ENCODE data around the gene WDR86.

- TF ChIP-seq ZFP3 (CRISPR knock-in tag; IDR thresholded peaks at IDR 0.05): no peak
- TF ChIP-seq OSR1 (CRISPR knock-in tag; IDR thresholded peaks at IDR 0.05): no peak
- TF ChIP-seq SNAI2 (CRISPR knock-in tag; IDR thresholded peaks at IDR 0.05): no peak
- TF ChIP-seq CSRNP3 (CRISPR knock-in tag; IDR thresholded peaks at IDR 0.05): no peak
- TF ChIP-seq PPARA (CRISPR knock-in tag; IDR thresholded peaks at IDR 0.05; ENCODE audit: borderline replicate concordance): no peak
- no peak for TF ChIP-seq PATZ1 (CRISPR knock-in tag; IDR thresholded peaks at IDR 0.05; ENCODE audit: borderline replicate concordance)
- no peak for TF ChIP-seq ZC3H10 (CRISPR knock-in tag; IDR thresholded peaks at IDR 0.05)
- TF ChIP-seq RARB (CRISPR knock-in tag; IDR thresholded peaks at IDR 0.05): no peak
- TF ChIP-seq CSDC2 (CRISPR knock-in tag; IDR thresholded peaks at IDR 0.05): no peak
- TF ChIP-seq ZNF565 (CRISPR knock-in tag; conservative IDR thresholded peaks at IDR 0.05; ENCODE audit: low read depth): no peak
- no peak for TF ChIP-seq BACH2 (CRISPR knock-in tag; IDR thresholded peaks at IDR 0.05; ENCODE audit: borderline replicate concordance)
- TF ChIP-seq CREB5 (CRISPR knock-in tag; IDR thresholded peaks at IDR 0.05; ENCODE audit: low read depth): no peak
- TF ChIP-seq TOX (CRISPR knock-in tag; IDR thresholded peaks at IDR 0.05; ENCODE audit: borderline replicate concordance): no peak
Measured at GRCh38 chr7:151399305-151399601, 10.6 kb downstream of the WDR86 start.

Measured in SK-N-SH treated with all-trans-retinoic acid at 6 μM for 48 hours (cell line).